Bronchial epithelial cell (primary cell): ENCODE results near the gene COLEC12. TPM values are rescaled to one million over a fixed set of nuclear protein-coding genes. Genes with fewer than 3 reads are reported as not detected.

Experiments used
- DNase-seq: peaks from one replicate; pipeline ENCODE4 v3.0.0-alpha.2; 2010; ENCODE audit warnings: low read depth
- FAIRE-seq: peaks from 2 replicates; lab custom pipeline; 2011; peaks lifted over from hg19 to GRCh38; lab: Jason Lieb, UNC
- H3K27me3 ChIP-seq: 2 replicates; pipeline ENCODE4 v1.5.1; 2011; ENCODE audit warnings: low read length; ENCODE audit not compliant: control insufficient read depth, insufficient read depth
- H3K36me3 ChIP-seq: 2 replicates; pipeline ENCODE4 v1.5.1; 2011; ENCODE audit warnings: low read length; ENCODE audit not compliant: control insufficient read depth, insufficient read depth
- H3K4me3 ChIP-seq: 2 replicates; pipeline ENCODE4 v1.5.1; 2011; ENCODE audit warnings: mild to moderate bottlenecking, low read depth, low read length, control low read depth
- CTCF ChIP-seq: IDR thresholded peaks from 2 replicates; pipeline ENCODE4 v1.5.1; 2011; ENCODE audit warnings: mild to moderate bottlenecking, moderate library complexity, low read length, control low read depth, inconsistent platforms; ENCODE audit not compliant: insufficient read depth, severe bottlenecking
- total RNA-seq: library from RNA; depleted of rRNA; stranded (reverse); fragments of >200 nt; gene quantifications from 2 replicates; pipeline ENCODE4 v1.2.1, GENCODE V29; 2014

Gene COLEC12
- total RNA-seq, 1 donor from 2014 or later: 0.53 TPM

DNA sequence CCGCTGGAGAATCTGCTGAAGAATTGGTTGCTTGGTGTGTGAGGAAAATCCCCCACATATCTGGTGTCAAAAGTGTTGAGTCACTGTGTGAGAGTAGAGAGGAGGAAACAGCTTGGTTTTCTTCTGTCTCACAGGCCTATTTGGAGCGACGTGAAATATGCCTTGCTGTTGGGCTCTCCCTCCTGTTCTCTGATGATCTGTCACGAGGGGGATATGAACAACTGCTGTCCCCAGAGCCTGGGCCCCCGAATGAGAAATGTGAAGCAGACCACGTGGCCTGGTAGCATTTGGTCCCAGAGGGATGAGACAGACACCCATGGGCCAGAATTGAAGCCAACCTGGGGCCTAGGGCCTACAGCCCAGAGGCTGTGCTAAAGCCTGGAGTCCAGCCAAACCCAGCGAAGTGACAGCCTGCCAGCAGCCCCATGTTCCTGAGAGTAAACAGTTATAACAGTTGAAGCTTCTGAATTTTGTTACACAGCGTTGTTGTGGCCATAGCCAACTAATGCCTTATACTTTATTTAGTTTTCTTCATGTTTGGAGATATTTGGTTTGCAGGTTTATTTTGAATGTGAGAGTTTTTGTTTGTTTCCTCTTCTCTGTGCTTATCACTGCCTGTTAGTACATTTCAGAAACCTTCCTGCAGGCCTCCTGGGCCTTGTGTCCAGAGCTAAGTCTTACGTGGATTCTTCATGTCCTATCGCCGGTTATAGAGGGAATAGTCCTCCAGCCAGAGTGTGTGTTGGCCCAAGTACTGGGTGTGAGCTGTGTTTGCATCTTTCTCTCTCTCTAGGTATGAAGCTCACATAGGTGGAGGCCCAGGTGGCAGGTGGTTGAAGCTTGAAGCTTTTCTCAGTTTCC, 18.7 kb upstream of the COLEC12 start:
- Histone ChIP-seq H3K4me3 (no peak overlapping the region), H3K36me3 (no peaks in the 10 kb centered on the region), H3K27me3 (no peaks in the 10 kb centered on the region)
- FAIRE-seq (no peak), DNase-seq (no peak)
- TF ChIP-seq CTCF: no peak

DNA sequence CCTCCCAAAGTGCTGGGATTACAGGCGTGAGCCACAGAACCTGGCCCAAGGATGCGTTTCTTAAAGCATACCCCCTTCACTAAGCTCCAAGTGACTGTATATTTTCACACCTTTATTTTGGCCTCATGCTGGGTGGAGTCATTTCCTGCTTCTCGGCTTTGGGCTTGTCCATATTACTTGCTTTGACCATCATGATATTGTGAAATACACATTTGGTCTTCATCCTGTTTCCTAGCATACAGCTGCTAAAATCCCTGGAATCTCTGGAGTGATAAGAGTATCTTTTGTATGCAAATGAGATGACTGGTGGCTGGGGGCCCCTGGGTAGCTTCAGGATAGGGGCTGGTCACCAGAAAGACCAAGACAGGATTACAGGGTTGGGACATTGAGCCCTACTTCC, 17.6 kb upstream of the COLEC12 start:
- TF ChIP-seq CTCF: no peak
- Histone ChIP-seq H3K36me3 (no peaks in the 10 kb centered on the region), H3K27me3 (no peaks in the 10 kb centered on the region), H3K4me3 (no peak overlapping the region)
- DNase-seq (no peak), FAIRE-seq (no peak)

DNA sequence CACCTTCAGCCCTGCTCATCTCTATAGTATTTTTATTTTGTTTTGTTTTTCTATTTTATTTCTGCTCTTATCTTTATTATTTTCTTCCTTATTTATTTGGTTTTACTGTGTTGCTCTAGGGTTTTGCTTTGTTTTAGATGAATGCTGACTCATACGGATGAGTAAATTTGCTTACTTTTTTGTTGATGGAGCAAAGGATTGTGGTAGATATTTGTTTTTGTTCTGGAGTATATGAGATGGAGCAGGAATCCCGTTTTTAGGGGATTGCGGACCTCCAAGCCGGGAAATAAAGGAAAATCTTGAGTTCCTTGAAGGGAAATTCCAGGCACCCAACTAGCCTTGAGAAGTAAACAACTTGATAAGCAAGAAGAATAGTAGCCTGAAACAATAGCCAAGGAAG, 15.3 kb upstream of the COLEC12 start:
- no peak for DNase-seq
- Histone ChIP-seq H3K36me3 (no peaks in the 10 kb centered on the region), H3K4me3 (no peak overlapping the region), H3K27me3 (no peaks in the 10 kb centered on the region)
- no peak for TF ChIP-seq CTCF
- FAIRE-seq: no peak

GRCh38 chr18:515156-515815, 14.8 kb upstream of the COLEC12 start:
- H3K4me3 ChIP-seq: no peak overlapping the region
- no peaks in the 10 kb centered on the region for H3K27me3 ChIP-seq
- H3K36me3 ChIP-seq: no peaks in the 10 kb centered on the region
- DNase-seq (no peak), FAIRE-seq (no peak)
- no peak for TF ChIP-seq CTCF

- Histone ChIP-seq H3K36me3 (no peaks in the 10 kb centered on the region), H3K27me3 (no peaks in the 10 kb centered on the region), H3K4me3 (no peak overlapping the region)
- TF ChIP-seq CTCF: no peak
- no peak for DNase-seq
- FAIRE-seq: no peak
Observed at GRCh38 chr18:513826-514530, 13.5 kb upstream of the COLEC12 start.
